Measurements from ENCODE around the gene HOXB4.

HOXB4 gene

GRCh38 chr17:48571024-48571818 lies 6.9 kb downstream of the HOXB4 start:
- DNase-seq, result no peak

- DNase-seq, result no peak
Observed at GRCh38 chr17:48570325-48571023, 7.7 kb downstream of the HOXB4 start.

- no peak for DNase-seq
Observed at GRCh38 chr17:48569674-48570324, 8.4 kb downstream of the HOXB4 start.

GRCh38 chr17:48569240-48569582 lies 8.9 kb downstream of the HOXB4 start:
- no peak for DNase-seq

DNA sequence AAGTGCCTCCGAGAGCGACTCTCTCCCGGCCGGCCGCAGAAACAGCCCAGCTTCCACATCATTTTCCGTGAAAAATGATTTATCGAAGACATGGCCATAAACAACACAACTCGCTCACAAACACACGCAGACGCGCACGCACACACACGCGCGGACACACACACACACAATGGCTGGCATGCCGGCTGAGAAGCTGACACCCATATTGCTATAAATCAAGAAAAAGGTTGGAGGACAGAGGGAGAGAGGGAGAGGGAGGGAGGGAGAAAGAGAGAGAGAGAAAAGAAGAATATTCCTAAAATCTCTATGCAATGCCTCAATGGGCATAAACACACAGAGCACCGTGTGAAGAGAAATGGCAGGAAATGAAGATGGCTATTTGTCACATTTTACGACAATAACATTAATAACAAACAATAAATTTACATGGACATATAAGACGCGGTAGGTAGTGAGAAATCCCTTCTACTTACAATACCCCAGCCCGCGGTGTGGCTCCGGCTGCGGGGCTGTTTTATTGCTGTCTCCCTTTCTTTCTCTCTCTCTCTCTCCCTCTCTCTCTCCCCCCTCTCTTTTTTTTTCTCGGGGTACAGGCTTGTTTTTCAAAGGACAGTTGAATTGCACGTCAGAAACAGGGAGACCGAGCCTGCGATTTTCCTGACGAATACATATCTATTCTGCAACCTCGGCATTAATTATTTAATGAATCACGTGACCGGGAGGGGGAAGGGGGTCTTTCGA lies 9.5 kb downstream of the HOXB4 start:
- DNase-seq, result no peak

- no peak for DNase-seq
Observed at GRCh38 chr17:48567646-48568354, 10.3 kb downstream of the HOXB4 start.

- DNase-seq, result no peak
Observed at GRCh38 chr17:48567209-48567608, 10.9 kb downstream of the HOXB4 start.

GRCh38 chr17:48566717-48567116 lies 11.4 kb downstream of the HOXB4 start:
- no peak for DNase-seq

- DNase-seq, result no peak
Observed at GRCh38 chr17:48565925-48566710, 12.0 kb downstream of the HOXB4 start.

DNA sequence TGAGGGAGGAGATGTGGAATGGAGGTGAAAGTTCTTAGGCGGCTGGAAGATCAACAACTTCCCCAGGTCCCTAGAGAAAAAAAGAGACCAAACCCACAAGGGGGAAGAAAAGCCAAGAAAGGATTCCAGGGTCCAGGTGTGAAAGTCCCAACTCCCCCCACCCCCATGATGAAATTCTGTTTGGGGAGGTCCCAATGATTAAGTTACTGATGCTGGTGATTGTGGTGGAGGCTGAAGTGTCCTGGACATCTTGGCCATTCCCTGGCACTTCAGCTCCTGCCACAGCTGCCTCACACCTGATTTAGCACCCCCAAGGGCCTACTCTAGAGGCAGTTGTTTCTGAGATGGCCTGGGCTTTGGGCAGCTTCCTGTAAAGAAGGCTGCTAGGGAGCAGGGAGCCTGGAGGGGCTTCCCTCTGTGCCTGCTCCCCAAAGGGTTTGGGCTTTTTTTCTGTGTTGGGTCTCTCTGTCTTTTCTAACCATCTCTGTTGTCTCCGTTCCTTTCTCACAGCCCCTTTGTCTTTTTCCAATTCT lies 13.1 kb downstream of the HOXB4 start:
- no peak for DNase-seq

- no peak for DNase-seq
Observed at GRCh38 chr17:48564188-48565021, 13.7 kb downstream of the HOXB4 start.

DNA sequence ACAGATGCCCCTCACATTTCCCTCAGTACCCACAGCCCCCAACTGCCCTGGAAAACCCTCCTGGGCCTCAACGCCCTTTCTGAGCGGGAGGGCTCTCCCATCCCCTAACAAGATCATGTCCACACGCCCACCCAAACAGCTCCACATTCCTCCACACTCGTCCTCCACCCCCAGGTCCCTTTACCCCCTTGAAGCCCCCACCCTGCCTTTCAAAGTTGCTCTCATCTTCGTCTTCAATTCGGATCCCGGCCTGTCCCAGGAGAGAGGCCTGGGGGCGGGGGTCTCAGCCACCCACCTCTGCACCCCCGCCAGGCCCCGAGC lies 14.3 kb downstream of the HOXB4 start:
- DNase-seq, result no peak

GRCh38 chr17:48563385-48563838 lies 14.7 kb downstream of the HOXB4 start:
- no peak for DNase-seq

DNA sequence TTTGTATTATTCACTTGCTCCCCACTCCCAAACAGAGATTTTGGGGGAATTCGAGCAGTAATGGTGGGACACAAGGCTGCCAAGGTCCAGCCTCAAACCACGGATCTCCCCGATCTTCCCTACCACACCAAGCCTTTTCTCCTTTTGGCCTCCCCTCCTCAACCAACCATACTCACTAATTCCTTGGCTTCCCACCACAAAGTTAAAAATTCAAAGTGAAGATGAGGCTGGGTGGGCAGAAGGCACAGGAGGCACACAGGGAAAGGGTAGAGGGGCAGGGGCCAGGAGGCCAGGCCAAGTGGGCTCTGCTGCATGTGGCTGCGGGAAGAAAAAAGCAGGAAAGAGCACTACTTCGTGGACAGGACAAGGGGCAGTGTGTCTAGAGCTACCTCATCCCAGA lies 15.2 kb downstream of the HOXB4 start:
- no peak for DNase-seq

- no peak for DNase-seq
Observed at GRCh38 chr17:48561884-48562810, 16.0 kb downstream of the HOXB4 start.

GRCh38 chr17:48559840-48560817 lies 18.0 kb downstream of the HOXB4 start:
- no peak for DNase-seq

DNA sequence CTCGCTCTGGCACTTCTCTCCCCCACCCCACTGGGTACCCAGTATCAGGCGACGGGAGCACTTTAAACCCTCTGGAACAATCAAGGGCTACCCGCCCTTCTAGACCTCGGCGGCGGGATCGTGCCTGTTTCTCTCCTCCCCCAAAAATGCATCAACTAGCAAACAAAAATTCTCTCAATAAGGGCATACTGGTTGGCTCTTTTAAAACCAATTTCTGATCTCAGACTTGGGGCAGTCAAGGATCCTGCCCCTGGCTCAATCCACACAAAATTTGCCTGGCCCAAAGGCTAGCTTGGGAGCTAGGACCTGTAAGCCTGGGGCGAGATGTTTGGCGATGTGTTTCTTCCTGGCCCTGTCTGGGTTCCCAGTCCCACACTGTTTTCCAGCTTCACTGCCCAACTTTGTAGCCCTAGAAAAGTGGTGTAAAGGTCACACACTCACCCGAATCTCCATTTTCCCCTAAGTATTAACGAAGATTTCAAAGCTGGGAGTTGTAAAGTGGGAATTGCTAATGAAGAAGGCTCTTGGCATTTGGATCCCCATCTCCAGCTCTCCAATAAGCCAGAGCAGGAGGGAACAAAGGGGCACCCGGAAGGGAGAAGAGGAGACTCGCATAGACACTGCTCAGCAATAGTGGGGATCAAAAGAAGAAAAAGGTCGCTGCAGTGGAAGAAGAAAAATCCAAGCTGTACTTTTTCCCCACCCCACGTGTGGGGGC lies 18.9 kb downstream of the HOXB4 start:
- DNase-seq, result no peak

GRCh38 chr17:48558831-48559121 lies 19.4 kb downstream of the HOXB4 start:
- DNase-seq, result no peak

All from AML-193 (cell line).